GM12878 (cell line): Measurements from ENCODE around the gene SUFU. TPM values are rescaled to one million over a fixed set of nuclear protein-coding genes. Genes with fewer than 3 reads are reported as not detected.

Experiments
- ATAC-seq: fragments of 200-7000 bp; cut with Tn5 transposase; 3 replicates; pipeline ENCODE4 v1.9.1; 2020; ENCODE audit warnings: mild to moderate bottlenecking, moderate library complexity
- BruUV-seq: library from RNA; stranded (reverse); fragments of 400-500 nt; replicated peaks from 2 replicates; lab custom pipeline; 2021; lab: Mats Ljungman, UMichigan
- CTCF ChIA-PET: fragments of 300-600 bp; sonication (Branson Sonifier 250); formaldehyde crosslinking; extraction: SDS; loops from one replicate; lab custom pipeline; 2021; ENCODE audit warnings: inconsistent platforms; lab: Yijun Ruan, JAX
- POLR2A ChIA-PET: fragments of 350-600 bp; formaldehyde crosslinking; extraction: SDS; loops from one replicate; lab custom pipeline; 2021; ENCODE audit warnings: inconsistent platforms; lab: Charles Lee
- RAD21 ChIA-PET: fragments of 300-600 bp; sonication (Branson Sonifier 250); formaldehyde crosslinking; loops from one replicate; lab custom pipeline; 2023; ENCODE audit warnings: antibody characterized with exemption; ENCODE audit not compliant: unreplicated experiment; lab: Charles Lee
- SMC1A ChIA-PET: fragments of 300-600 bp; sonication (Branson Sonifier 250); formaldehyde crosslinking; loops from one replicate; lab custom pipeline; 2023; ENCODE audit not compliant: unreplicated experiment, uncharacterized antibody; lab: Charles Lee
- DNase-seq: peaks from one replicate; pipeline ENCODE4 v3.0.0-alpha.2; 2011; ENCODE audit warnings: low read depth, low spot score
- FAIRE-seq: peaks from 3 replicates; lab custom pipeline; 2011; peaks lifted over from hg19 to GRCh38; lab: Jason Lieb, UNC
- H2AFZ ChIP-seq: 2 replicates; pipeline ENCODE4 v1.6.0; 2011; ENCODE audit warnings: low read depth, low read length, control low read depth; ENCODE audit not compliant: control insufficient read depth
- H3K27ac ChIP-seq: 2 replicates; pipeline ENCODE4 v1.5.1; 2011; ENCODE audit warnings: control low read depth; ENCODE audit not compliant: control insufficient read depth, insufficient read depth
- H3K27me3 ChIP-seq, 2 experiments: replicated peaks in 1 of 2; 2 replicates each; pipeline versions ENCODE4 v1.6.0 to v1.6.1; 2011; ENCODE audit warnings: low read length in 1 of 2; ENCODE audit not compliant: control insufficient read depth in 2 of 2, insufficient read depth in 2 of 2
- H3K36me3 ChIP-seq, 2 experiments: 2 replicates each; pipeline ENCODE4 v1.5.1; 2011; ENCODE audit warnings: low read length in 1 of 2; ENCODE audit not compliant: control insufficient read depth in 2 of 2, insufficient read depth in 2 of 2
- H3K4me1 ChIP-seq: 2 replicates; pipeline ENCODE4 v1.6.1; 2011; ENCODE audit warnings: mild to moderate bottlenecking, low read length, moderate library complexity, mixed read lengths; ENCODE audit not compliant: control insufficient read depth, insufficient read depth
- H3K4me2 ChIP-seq: 2 replicates; pipeline ENCODE4 v1.6.0; 2011; ENCODE audit warnings: control low read depth; ENCODE audit not compliant: control insufficient read depth, insufficient read depth
- H3K4me3 ChIP-seq: fragments of 200-600 bp; sonication (generic); 2 replicates; pipeline ENCODE4 v1.5.1; 2016
- H3K79me2 ChIP-seq: 2 replicates; pipeline ENCODE4 v1.6.0; 2011; ENCODE audit warnings: low read length; ENCODE audit not compliant: control insufficient read depth, insufficient read depth
- H3K9ac ChIP-seq: 2 replicates; pipeline ENCODE4 v1.8.0; 2011; ENCODE audit warnings: low read length, control low read depth, mixed read lengths; ENCODE audit not compliant: control insufficient read depth, insufficient read depth
- H3K9me3 ChIP-seq: replicated peaks from 3 replicates; pipeline ENCODE4 v1.5.1; 2011; ENCODE audit warnings: mild to moderate bottlenecking, low read length; ENCODE audit not compliant: control insufficient read depth, insufficient read depth
- H4K20me1 ChIP-seq: 2 replicates; pipeline ENCODE4 v1.6.0; 2011; ENCODE audit not compliant: control insufficient read depth, insufficient read depth
- ATF2 ChIP-seq: IDR thresholded peaks from 2 replicates; pipeline ENCODE4 v1.6.1; 2012; ENCODE audit warnings: low read length, inconsistent platforms
- BCL3 ChIP-seq: IDR thresholded peaks from 2 replicates; pipeline ENCODE4 v1.6.1; 2011; ENCODE audit warnings: borderline replicate concordance, low read depth, mild to moderate bottlenecking, moderate library complexity, low read length; ENCODE audit not compliant: insufficient read depth, poor library complexity, severe bottlenecking
- CEBPZ ChIP-seq: fragments of 150-350 bp; IDR thresholded peaks from 2 replicates; pipeline ENCODE4 v1.6.1; 2016; ENCODE audit warnings: low read depth, low read length
- ESRRA ChIP-seq: IDR thresholded peaks from 2 replicates; pipeline ENCODE4 v1.6.1; 2012; ENCODE audit warnings: mild to moderate bottlenecking, low read length, improper control_type of control experiment
- IRF5 ChIP-seq: fragments of 450-650 bp; IDR thresholded peaks from 2 replicates; pipeline ENCODE4 v1.6.1; 2017; ENCODE audit warnings: borderline replicate concordance
- MEF2A ChIP-seq: IDR thresholded peaks from 2 replicates; pipeline ENCODE4 v1.6.1; 2011; ENCODE audit warnings: low read depth, mild to moderate bottlenecking, low read length, moderate library complexity; ENCODE audit not compliant: insufficient read depth
- MTA2 ChIP-seq: fragments of 450-650 bp; IDR thresholded peaks from 2 replicates; pipeline ENCODE4 v1.6.1; 2016; ENCODE audit warnings: low read depth, mild to moderate bottlenecking, moderate library complexity
- NBN ChIP-seq: fragments of 450-650 bp; IDR thresholded peaks from 2 replicates; pipeline ENCODE4 v1.6.1; 2016
- SP1 ChIP-seq: IDR thresholded peaks from one replicate; pipeline ENCODE4 v1.6.1; 2011; ENCODE audit warnings: low read depth, low read length
- WGBS: methylation state at CpG from one replicate; pipeline ENCODE4 v1.1.6; 2016; ENCODE audit warnings: low lambda C conversion rate; ENCODE audit not compliant: insufficient replicate concordance, insufficient coverage; ENCODE audit errors: missing lambda C conversion rate; 5-methylcytosine and 5-hydroxymethylcytosine counted together
- in situ Hi-C: fragments of 300-500 bp; cut with MboI; formaldehyde crosslinking; loops from 9 replicates; pipeline ENCODE4 v1.14.3; 2018; ENCODE audit warnings: mixed read lengths
- intact Hi-C: fragments of 100-400 bp; cut with micrococcal nuclease; formaldehyde crosslinking; loops from one replicate; pipeline ENCODE4 v1.14.2; 2022; ENCODE audit not compliant: unreplicated experiment
- polyA plus RNA-seq, 11 experiments: library from polyadenylated mRNA; depleted of rRNA in 4 of 11; unstranded in 6 of 11; stranded (reverse) in 5 of 11; fragments of >200 nt; fragmentation: Nextera tagmentation in 4 of 11; fragmentation: Illumina TruSeq in 1 of 11; extraction: Ambion mirVana in 4 of 11; extraction: Trizol in 1 of 11; gene quantifications; 1 replicate in 1 of 11; 2 replicates in 10 of 11; pipeline versions ENCODE4 v1.2.1 to v1.2.3, GENCODE V29; 2011 to 2016; ENCODE audit warnings: inconsistent platforms in 2 of 11, missing spikeins in 2 of 11, low read depth in 1 of 11
- total RNA-seq, 4 experiments: library from RNA; depleted of rRNA in 3 of 4; stranded (reverse); fragments of >200 nt in 3 of 4; fragmentation: Illumina TruSeq in 1 of 4; extraction: Trizol in 1 of 4; gene quantifications; 2 replicates each; pipeline versions ENCODE4 v1.2.1 to v1.2.3, GENCODE V29; 2013 to 2021

The SUFU gene
- total and polyA plus RNA-seq, 10 of the 15 experiments (the other 5 are each of a cell fraction or from before 2014, with no cell fraction given), result 0.68 to 7.7 (median 2.4) TPM

GRCh38 chr10:102676534-102677315, 173.0 kb downstream of the SUFU start (continued):
- no peak for TF ChIP-seq IRF5
- TF ChIP-seq, all 136 proteins: peak for 0

- DNase-seq (no peak), ATAC-seq (no peak), FAIRE-seq (no peak)
- CTCF ChIA-PET, result interaction anchor here (0.8 to 8.7 kb wide), 19 partner anchors 8 to 225 kb away, joined by 3 to 128 read pairs (median 8); partner anchors contain the start of genes ACTR1A, ARL3, SFXN2 and SUFU
- RAD21 ChIA-PET, result interaction anchor here (0.6 to 8.4 kb wide), 7 partner anchors 17 to 94 kb away, joined by 3 to 140 read pairs (median 9); partner anchors contain the start of genes ARL3 and SFXN2
- in situ Hi-C loops, result no loop called here
- Histone ChIP-seq H3K9ac (no peak overlapping the region), H2AFZ (no peak overlapping the region), H3K27ac (no peak overlapping the region), H3K79me2 (no peaks in the 10 kb centered on the region), H3K4me1 (peaks cover 29% of the 10 kb centered on the region), H3K9me3 (no peaks in the 10 kb centered on the region), H3K4me3 (no peak overlapping the region), H3K4me2 (no peak overlapping the region), H4K20me1 (no peaks in the 10 kb centered on the region), H3K36me3 (peaks cover 0 to 2% of the 10 kb centered on the region in 2 experiments; a peak in 1 of 4 replicates), H3K27me3 (no peaks in the 10 kb centered on the region)
- 87% methylated on average over 9 of the region's 9 CpGs for WGBS
- SMC1A ChIA-PET, result interaction anchor here (0.8 to 8.2 kb wide), 15 partner anchors 11 to 224 kb away, joined by 3 to 140 read pairs (median 4); partner anchors contain the start of genes ARL3, BORCS7, SFXN2 and TRIM8
- intact Hi-C loops, result loop anchor here (2.0 kb wide), 1 partner anchor 35 kb away; no protein-coding TSS in a partner anchor
- POLR2A ChIA-PET, result interaction anchor here (0.6 to 7.3 kb wide), 10 partner anchors 9 to 251 kb away, joined by 3 to 151 read pairs (median 4); partner anchors contain the start of genes ARL3, SFXN2 and TRIM8
- BruUV-seq, result no TSS peak
- TF ChIP-seq SP1, result no peak
- no peak for TF ChIP-seq CEBPZ
- TF ChIP-seq ESRRA, result no peak
- TF ChIP-seq MTA2, result no peak
- TF ChIP-seq NBN, result no peak
- TF ChIP-seq BCL3, result no peak
- TF ChIP-seq MEF2A, result no peak
- no peak for TF ChIP-seq ATF2
Measured at GRCh38 chr10:102677331-102678067, 173.7 kb downstream of the SUFU start.
